Left ventricle myocardium inferior (tissue), 1 donor: Measurements from ENCODE around the gene AMOTL2. TPM values are rescaled to one million over a fixed set of nuclear protein-coding genes. Genes with fewer than 3 reads are reported as not detected.

Experiments
- DNase-seq: peaks from one replicate; pipeline ENCODE4 v3.0.0-alpha.2; 2020
- H3K27ac ChIP-seq: fragments of 200-600 bp; replicated peaks from 2 replicates; pipeline ENCODE4 v1.8.0; 2021
- H3K27me3 ChIP-seq: fragments of 200-600 bp; 2 replicates; pipeline ENCODE4 v1.8.0; 2021; ENCODE audit warnings: low read depth
- H3K36me3 ChIP-seq: fragments of 200-600 bp; 2 replicates; pipeline ENCODE4 v1.8.0; 2021
- H3K4me1 ChIP-seq: fragments of 200-600 bp; 2 replicates; pipeline ENCODE4 v1.8.0; 2021
- H3K4me3 ChIP-seq: fragments of 200-600 bp; 2 replicates; pipeline ENCODE4 v1.8.0; 2021; ENCODE audit warnings: mild to moderate bottlenecking, moderate library complexity
- H3K9me3 ChIP-seq: fragments of 200-600 bp; replicated peaks from 2 replicates; pipeline ENCODE4 v1.8.0; 2021
- CTCF ChIP-seq: fragments of 200-600 bp; IDR thresholded peaks from 2 replicates; pipeline ENCODE4 v1.8.0; 2021; ENCODE audit warnings: antibody characterized with exemption, mild to moderate bottlenecking, borderline replicate concordance
- intact Hi-C: fragments of 100-400 bp; cut with micrococcal nuclease; formaldehyde crosslinking; loops from one replicate; pipeline ENCODE4 v1.11.0; 2022
- total RNA-seq: library from RNA; stranded (reverse); fragmentation: NEBNext Ultra II Directional; extraction: Animal tissue kit (Norgen Biotek cat#: 25700); gene quantifications from one replicate; pipeline ENCODE4 v1.2.1, GENCODE V29; 2021
- donor health status: DM: no; HTN: yes; CAD: no; lungs with severe emphysema.

Gene AMOTL2
- total RNA-seq, 1 donor from 2014 or later: 44.4 TPM

- DNase-seq: no peak
- intact Hi-C loops: no loop called here
- no peaks in the 10 kb centered on the region for H3K27me3 ChIP-seq
- peaks cover 60% of the 10 kb centered on the region for H3K4me1 ChIP-seq
- peaks cover 5% of the 10 kb centered on the region for H3K36me3 ChIP-seq
- no peak for TF ChIP-seq CTCF
- H3K4me3 ChIP-seq: no peak overlapping the region
- no peaks in the 10 kb centered on the region for H3K9me3 ChIP-seq
- no peak overlapping the region for H3K27ac ChIP-seq
These were observed 2.1 kb upstream of the AMOTL2 start for GRCh38 chr3:134376385-134376765.

GRCh38 chr3:134375582-134376384 is 1.5 kb upstream of the AMOTL2 start:
- Histone ChIP-seq H3K9me3 (no peaks in the 10 kb centered on the region), H3K27me3 (no peaks in the 10 kb centered on the region), H3K4me3 (peak overlapping the region; percentile 71), H3K36me3 (peaks cover 11% of the 10 kb centered on the region), H3K4me1 (peaks cover 66% of the 10 kb centered on the region), H3K27ac (peak overlapping the region; percentile 100)
- no peak for DNase-seq
- TF ChIP-seq CTCF: no peak
- intact Hi-C loops: no loop called here

- no peak for TF ChIP-seq CTCF
- H3K4me1 ChIP-seq: peaks cover 74% of the 10 kb centered on the region
- intact Hi-C loops: no loop called here
- DNase-seq: peak; percentile 72
- peak overlapping the region; percentile 71 for H3K4me3 ChIP-seq
- peak overlapping the region; percentile 100 for H3K27ac ChIP-seq
- H3K27me3 ChIP-seq: no peaks in the 10 kb centered on the region
- peaks cover 19% of the 10 kb centered on the region for H3K36me3 ChIP-seq
- H3K9me3 ChIP-seq: no peaks in the 10 kb centered on the region
These were observed 739 bp upstream of the AMOTL2 start for GRCh38 chr3:134374791-134375581.

- peak; percentile 86 for DNase-seq
- no peak for TF ChIP-seq CTCF
- intact Hi-C loops: no loop called here
- H3K27me3 ChIP-seq: no peaks in the 10 kb centered on the region
- peak overlapping the region; percentile 100 for H3K27ac ChIP-seq
- H3K9me3 ChIP-seq: no peaks in the 10 kb centered on the region
- peaks cover 89% of the 10 kb centered on the region for H3K4me1 ChIP-seq
- H3K36me3 ChIP-seq: peaks cover 34% of the 10 kb centered on the region
- peak overlapping the region; percentile 71 for H3K4me3 ChIP-seq
These were observed 759 bp downstream of the AMOTL2 start for GRCh38 chr3:134373271-134374104.
